HCT116 (cell line): ENCODE results near the gene PTPN1. TPM values are rescaled to one million over a fixed set of nuclear protein-coding genes. Genes with fewer than 3 reads are reported as not detected.

Experiments used
- ATAC-seq: fragments of 200-7000 bp; cut with Tn5 transposase; 2 replicates; pipeline ENCODE4 v1.9.1; 2020; ENCODE audit warnings: mild to moderate bottlenecking, moderate library complexity
- BruUV-seq: library from RNA; stranded (reverse); fragments of 400-500 nt; replicated peaks from 2 replicates; lab custom pipeline; 2021; lab: Mats Ljungman, UMichigan
- CTCF ChIA-PET: fragments of 300-600 bp; sonication (Branson Sonifier 250); formaldehyde crosslinking; loops from one replicate; lab custom pipeline; 2021; ENCODE audit warnings: antibody characterized with exemption; lab: Charles Lee
- POLR2A ChIA-PET: fragments of 300-600, 350-600 bp; sonication (Branson Sonifier 250); formaldehyde crosslinking; loops from one replicate; lab custom pipeline; 2021; ENCODE audit warnings: antibody characterized with exemption; lab: Charles Lee
- RAD21 ChIA-PET, 2 experiments: fragments of 300-600 bp; sonication (Branson Sonifier 250); formaldehyde crosslinking; loops; one replicate each; lab custom pipeline; 2023; ENCODE audit warnings: low total read pairs in 2 of 2; ENCODE audit not compliant: uncharacterized antibody in 2 of 2, unreplicated experiment in 2 of 2, low non-redundant PET in 1 of 2; lab: Charles Lee
- DNase-seq: peaks from one replicate; pipeline ENCODE4 v3.0.0-alpha.2; 2010; ENCODE audit warnings: low read depth, low spot score
- H2AFZ ChIP-seq: fragments of 200-600 bp; shearing (Covaris generic), sonication (generic); 2 replicates; pipeline ENCODE4 v1.6.1; 2017; ENCODE audit warnings: low read depth, mixed run types, mixed read lengths, antibody characterized with exemption, low read length; ENCODE audit not compliant: poor library complexity, severe bottlenecking
- H3K27ac ChIP-seq: 2 replicates; pipeline ENCODE4 v1.5.1; 2012; ENCODE audit warnings: low read depth, low read length
- H3K27me3 ChIP-seq: fragments of 200-600 bp; sonication (generic); 2 replicates; pipeline ENCODE4 v1.6.1; 2016; ENCODE audit warnings: mixed run types, low read length, mixed read lengths; ENCODE audit not compliant: insufficient read depth
- H3K36me3 ChIP-seq, 2 experiments: fragments of 200-500 bp in 1 of 2; fragments of 200-600 bp in 1 of 2; sonication (Bioruptor generic) in 1 of 2; sonication (generic) in 1 of 2; 2 replicates each; pipeline versions ENCODE4 v1.5.1 to v1.6.1; 2014 to 2016; ENCODE audit warnings: low read length in 2 of 2, inconsistent platforms in 1 of 2, mixed read lengths in 1 of 2, mixed run types in 1 of 2; ENCODE audit not compliant: insufficient read depth in 2 of 2, control insufficient read depth in 1 of 2
- H3K4me1 ChIP-seq, 2 experiments: fragments of 200-600 bp in 1 of 2; sonication (generic) in 1 of 2; 2 replicates each; pipeline versions ENCODE4 v1.5.1 to v1.6.1; 2012 to 2017; ENCODE audit warnings: low read length in 2 of 2, inconsistent platforms in 1 of 2, mild to moderate bottlenecking in 1 of 2, mixed read lengths in 1 of 2, mixed run types in 1 of 2, moderate library complexity in 1 of 2; ENCODE audit not compliant: insufficient read depth in 2 of 2, control insufficient read depth in 1 of 2
- H3K4me2 ChIP-seq: fragments of 200-600 bp; sonication (generic); 2 replicates; pipeline ENCODE4 v1.6.1; 2017; ENCODE audit warnings: mixed run types, low read length, mixed read lengths
- H3K4me3 ChIP-seq, 2 experiments: fragments of 200-600 bp in 1 of 2; sonication (generic) in 1 of 2; replicated peaks in 1 of 2; 2 replicates each; pipeline ENCODE4 v1.5.1; 2011 to 2016; ENCODE audit warnings: low read length in 2 of 2, control low read depth in 1 of 2, low read depth in 1 of 2, mild to moderate bottlenecking in 1 of 2, mixed read lengths in 1 of 2, mixed run types in 1 of 2
- H3K79me2 ChIP-seq: fragments of 200-600 bp; sonication (generic); 2 replicates; pipeline ENCODE4 v1.6.1; 2017; ENCODE audit warnings: mild to moderate bottlenecking, mixed run types, low read length, moderate library complexity, mixed read lengths; ENCODE audit not compliant: insufficient read depth
- H3K9ac ChIP-seq: fragments of 200-600 bp; sonication (generic); 2 replicates; pipeline ENCODE4 v1.6.1; 2016; ENCODE audit warnings: low read length, mixed read lengths
- H3K9me2 ChIP-seq: fragments of 200-600 bp; sonication (generic), shearing (Covaris generic); 2 replicates; pipeline ENCODE4 v1.6.1; 2017; ENCODE audit warnings: mixed run types, mild to moderate bottlenecking, moderate library complexity; ENCODE audit not compliant: insufficient read depth
- H3K9me3 ChIP-seq, 2 experiments: fragments of 200-500 bp in 1 of 2; fragments of 200-600 bp in 1 of 2; sonication (Bioruptor generic) in 1 of 2; sonication (generic) in 1 of 2; 2 replicates each; pipeline ENCODE4 v1.6.1; 2014 to 2017; ENCODE audit warnings: low read length in 2 of 2, mixed read lengths in 2 of 2, inconsistent platforms in 1 of 2, low read depth in 1 of 2, mild to moderate bottlenecking in 1 of 2, mixed run types in 1 of 2, moderate library complexity in 1 of 2; ENCODE audit not compliant: control insufficient read depth in 1 of 2, insufficient read depth in 1 of 2
- H4K20me1 ChIP-seq: fragments of 200-600 bp; sonication (generic), shearing (Covaris generic); 2 replicates; pipeline ENCODE4 v1.6.1; 2017; ENCODE audit warnings: mixed run types, mild to moderate bottlenecking, moderate library complexity; ENCODE audit not compliant: insufficient read depth
- ELF1 ChIP-seq: IDR thresholded peaks from 2 replicates; pipeline ENCODE4 v1.6.1; 2012; ENCODE audit warnings: low read depth, borderline replicate concordance
- EZH2 ChIP-seq: fragments of 200-600 bp; sonication (generic); IDR thresholded peaks from 2 replicates; pipeline ENCODE4 v1.6.1; 2017; ENCODE audit warnings: antibody characterized with exemption, mixed run types
- EZH2phosphoT487 ChIP-seq: fragments of 200-600 bp; IDR thresholded peaks from 2 replicates; pipeline ENCODE4 v1.6.1; 2018; ENCODE audit warnings: antibody characterized with exemption, borderline replicate concordance
- FOSL1 ChIP-seq: IDR thresholded peaks from 2 replicates; pipeline ENCODE4 v1.6.1; 2012; ENCODE audit warnings: low read depth
- POLR2A ChIP-seq: IDR thresholded peaks from 2 replicates; pipeline ENCODE4 v1.7.0; 2011; ENCODE audit warnings: borderline replicate concordance; ENCODE audit not compliant: insufficient read depth, insufficient read length; ENCODE audit errors: extremely low read depth
- SIN3A ChIP-seq: IDR thresholded peaks from 2 replicates; pipeline ENCODE4 v1.6.1; 2012; ENCODE audit warnings: low read depth
- SP1 ChIP-seq: IDR thresholded peaks from 2 replicates; pipeline ENCODE4 v1.6.1; 2012; ENCODE audit warnings: low read depth
- SRF ChIP-seq: IDR thresholded peaks from 2 replicates; pipeline ENCODE4 v1.6.1; 2012; ENCODE audit warnings: low read depth
- ZFX ChIP-seq: fragments of 450-650 bp; IDR thresholded peaks from 2 replicates; pipeline ENCODE4 v1.6.1; 2017
- ZNF274 ChIP-seq: fragments of 200-500 bp; sonication (Bioruptor generic); IDR thresholded peaks from 2 replicates; pipeline ENCODE4 v1.6.1; 2014; ENCODE audit warnings: mild to moderate bottlenecking, low read depth, low read length, inconsistent platforms
- intact Hi-C: fragments of 100-400 bp; cut with micrococcal nuclease; formaldehyde crosslinking; loops from 2 replicates; pipeline ENCODE4 v1.10.0; 2022
- total RNA-seq: library from RNA; stranded (reverse); gene quantifications from one replicate; pipeline ENCODE4 v1.2.1, GENCODE V29; 2021; ENCODE audit not compliant: unreplicated experiment
- TF ChIP-seq, protein P1 (sequence below): IDR thresholded peaks from 2 replicates; pipeline ENCODE4 v1.6.1; 2012
- TF ChIP-seq, protein P2 (sequence below): IDR thresholded peaks from 2 replicates; pipeline ENCODE4 v1.6.1; 2012; ENCODE audit warnings: low read depth
- TF ChIP-seq, protein P3 (sequence below): IDR thresholded peaks from 2 replicates; pipeline ENCODE4 v1.6.1; 2012
- TF ChIP-seq, protein P4 (sequence below), 3 experiments: fragments of 200-600 bp in 1 of 3; sonication (generic) in 1 of 3; IDR thresholded peaks in 2 of 3; conservative IDR thresholded peaks in 1 of 3; 2 replicates each; pipeline ENCODE4 v1.5.1; 2012 to 2017; ENCODE audit warnings: low read depth in 2 of 3, low read length in 2 of 3, antibody characterized with exemption in 1 of 3, borderline replicate concordance in 1 of 3, control low read depth in 1 of 3, mild to moderate bottlenecking in 1 of 3, mixed read lengths in 1 of 3, mixed run types in 1 of 3, moderate library complexity in 1 of 3; ENCODE audit not compliant: insufficient read depth in 1 of 3
- TF ChIP-seq, protein P5 (sequence below): IDR thresholded peaks from 2 replicates; pipeline ENCODE4 v1.6.1; 2011; ENCODE audit warnings: mild to moderate bottlenecking, low read length, moderate library complexity; ENCODE audit not compliant: insufficient replicate concordance; ENCODE audit errors: extremely low read depth

The PTPN1 gene
- total RNA-seq, 1 experiment from 2014 or later, result 47.5 TPM

DNA sequence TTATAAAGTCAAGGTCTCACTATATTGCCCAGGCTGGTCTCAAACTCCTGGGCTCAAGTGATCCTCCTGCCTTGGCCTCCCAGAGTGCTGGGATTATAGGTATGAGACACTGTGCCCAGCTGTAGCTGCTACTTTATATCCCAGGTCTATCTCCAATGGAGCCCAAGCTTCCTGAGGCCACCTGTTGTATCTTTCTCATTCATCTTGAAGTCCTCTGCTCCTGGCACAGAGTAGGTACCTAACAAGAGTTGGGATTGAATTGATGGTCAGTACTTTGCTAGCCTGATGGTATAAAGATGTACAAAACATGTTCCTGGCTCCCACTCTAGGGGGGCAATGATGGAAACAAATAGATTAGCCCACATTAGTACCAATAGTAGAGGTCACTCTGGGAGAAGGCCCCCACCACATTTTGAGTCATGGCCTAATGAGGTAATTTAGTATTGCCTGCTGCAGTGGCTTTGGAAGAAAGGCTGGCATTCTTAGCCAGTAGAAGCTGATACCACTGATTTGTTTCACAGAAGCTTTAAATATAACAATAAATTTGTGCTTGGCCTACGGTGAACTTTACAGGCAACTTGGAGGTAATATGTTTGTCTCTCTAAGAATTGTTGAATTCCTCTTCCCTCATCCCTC lies 5.4 kb downstream of the PTPN1 start:
- Histone ChIP-seq H3K9me2 (no peaks in the 10 kb centered on the region), H4K20me1 (peaks cover 11% of the 10 kb centered on the region; the same call in 1 of the 2 replicates), H2AFZ (no peak overlapping the region), H3K9me3 (no peaks in the 10 kb centered on the region), H3K4me1 (peaks cover 9 to 59% of the 10 kb centered on the region in 2 experiments; a peak in 3 of 4 replicates), H3K27ac (no peak overlapping the region), H3K27me3 (no peaks in the 10 kb centered on the region), H3K36me3 (no peaks in the 10 kb centered on the region), H3K4me3 (no peak overlapping the region), H3K9ac (no peak overlapping the region), H3K4me2 (no peak overlapping the region), H3K79me2 (peaks cover 100% of the 10 kb centered on the region)
- RAD21 ChIA-PET, result no interaction called here
- no TSS peak for BruUV-seq
- POLR2A ChIA-PET, result no interaction called here
- DNase-seq (no peak), ATAC-seq (no peak)
- TF ChIP-seq ZNF274 (no peak), SIN3A (no peak), SP1 (no peak), ZFX (no peak), POLR2A (no peak), FOSL1 (no peak), EZH2phosphoT487 (no peak), EZH2 (no peak), SRF (no peak), ELF1 (no peak)
- TF ChIP-seq, protein P1, sequence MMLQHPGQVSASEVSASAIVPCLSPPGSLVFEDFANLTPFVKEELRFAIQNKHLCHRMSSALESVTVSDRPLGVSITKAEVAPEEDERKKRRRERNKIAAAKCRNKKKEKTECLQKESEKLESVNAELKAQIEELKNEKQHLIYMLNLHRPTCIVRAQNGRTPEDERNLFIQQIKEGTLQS, result no peak
- TF ChIP-seq, protein P2, sequence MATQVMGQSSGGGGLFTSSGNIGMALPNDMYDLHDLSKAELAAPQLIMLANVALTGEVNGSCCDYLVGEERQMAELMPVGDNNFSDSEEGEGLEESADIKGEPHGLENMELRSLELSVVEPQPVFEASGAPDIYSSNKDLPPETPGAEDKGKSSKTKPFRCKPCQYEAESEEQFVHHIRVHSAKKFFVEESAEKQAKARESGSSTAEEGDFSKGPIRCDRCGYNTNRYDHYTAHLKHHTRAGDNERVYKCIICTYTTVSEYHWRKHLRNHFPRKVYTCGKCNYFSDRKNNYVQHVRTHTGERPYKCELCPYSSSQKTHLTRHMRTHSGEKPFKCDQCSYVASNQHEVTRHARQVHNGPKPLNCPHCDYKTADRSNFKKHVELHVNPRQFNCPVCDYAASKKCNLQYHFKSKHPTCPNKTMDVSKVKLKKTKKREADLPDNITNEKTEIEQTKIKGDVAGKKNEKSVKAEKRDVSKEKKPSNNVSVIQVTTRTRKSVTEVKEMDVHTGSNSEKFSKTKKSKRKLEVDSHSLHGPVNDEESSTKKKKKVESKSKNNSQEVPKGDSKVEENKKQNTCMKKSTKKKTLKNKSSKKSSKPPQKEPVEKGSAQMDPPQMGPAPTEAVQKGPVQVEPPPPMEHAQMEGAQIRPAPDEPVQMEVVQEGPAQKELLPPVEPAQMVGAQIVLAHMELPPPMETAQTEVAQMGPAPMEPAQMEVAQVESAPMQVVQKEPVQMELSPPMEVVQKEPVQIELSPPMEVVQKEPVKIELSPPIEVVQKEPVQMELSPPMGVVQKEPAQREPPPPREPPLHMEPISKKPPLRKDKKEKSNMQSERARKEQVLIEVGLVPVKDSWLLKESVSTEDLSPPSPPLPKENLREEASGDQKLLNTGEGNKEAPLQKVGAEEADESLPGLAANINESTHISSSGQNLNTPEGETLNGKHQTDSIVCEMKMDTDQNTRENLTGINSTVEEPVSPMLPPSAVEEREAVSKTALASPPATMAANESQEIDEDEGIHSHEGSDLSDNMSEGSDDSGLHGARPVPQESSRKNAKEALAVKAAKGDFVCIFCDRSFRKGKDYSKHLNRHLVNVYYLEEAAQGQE, result no peak
- TF ChIP-seq, protein P3, sequence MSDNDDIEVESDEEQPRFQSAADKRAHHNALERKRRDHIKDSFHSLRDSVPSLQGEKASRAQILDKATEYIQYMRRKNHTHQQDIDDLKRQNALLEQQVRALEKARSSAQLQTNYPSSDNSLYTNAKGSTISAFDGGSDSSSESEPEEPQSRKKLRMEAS, result no peak
- TF ChIP-seq, protein P4, sequence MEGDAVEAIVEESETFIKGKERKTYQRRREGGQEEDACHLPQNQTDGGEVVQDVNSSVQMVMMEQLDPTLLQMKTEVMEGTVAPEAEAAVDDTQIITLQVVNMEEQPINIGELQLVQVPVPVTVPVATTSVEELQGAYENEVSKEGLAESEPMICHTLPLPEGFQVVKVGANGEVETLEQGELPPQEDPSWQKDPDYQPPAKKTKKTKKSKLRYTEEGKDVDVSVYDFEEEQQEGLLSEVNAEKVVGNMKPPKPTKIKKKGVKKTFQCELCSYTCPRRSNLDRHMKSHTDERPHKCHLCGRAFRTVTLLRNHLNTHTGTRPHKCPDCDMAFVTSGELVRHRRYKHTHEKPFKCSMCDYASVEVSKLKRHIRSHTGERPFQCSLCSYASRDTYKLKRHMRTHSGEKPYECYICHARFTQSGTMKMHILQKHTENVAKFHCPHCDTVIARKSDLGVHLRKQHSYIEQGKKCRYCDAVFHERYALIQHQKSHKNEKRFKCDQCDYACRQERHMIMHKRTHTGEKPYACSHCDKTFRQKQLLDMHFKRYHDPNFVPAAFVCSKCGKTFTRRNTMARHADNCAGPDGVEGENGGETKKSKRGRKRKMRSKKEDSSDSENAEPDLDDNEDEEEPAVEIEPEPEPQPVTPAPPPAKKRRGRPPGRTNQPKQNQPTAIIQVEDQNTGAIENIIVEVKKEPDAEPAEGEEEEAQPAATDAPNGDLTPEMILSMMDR (IDR thresholded peaks at IDR 0.05 in 2 of 3, conservative IDR thresholded peaks at IDR 0.05 in 1 of 3; ENCODE audit: borderline replicate concordance in 1 of 3, insufficient read depth in 1 of 3, low read depth in 2 of 3, low read length in 2 of 3), result no peak
- TF ChIP-seq, protein P5, sequence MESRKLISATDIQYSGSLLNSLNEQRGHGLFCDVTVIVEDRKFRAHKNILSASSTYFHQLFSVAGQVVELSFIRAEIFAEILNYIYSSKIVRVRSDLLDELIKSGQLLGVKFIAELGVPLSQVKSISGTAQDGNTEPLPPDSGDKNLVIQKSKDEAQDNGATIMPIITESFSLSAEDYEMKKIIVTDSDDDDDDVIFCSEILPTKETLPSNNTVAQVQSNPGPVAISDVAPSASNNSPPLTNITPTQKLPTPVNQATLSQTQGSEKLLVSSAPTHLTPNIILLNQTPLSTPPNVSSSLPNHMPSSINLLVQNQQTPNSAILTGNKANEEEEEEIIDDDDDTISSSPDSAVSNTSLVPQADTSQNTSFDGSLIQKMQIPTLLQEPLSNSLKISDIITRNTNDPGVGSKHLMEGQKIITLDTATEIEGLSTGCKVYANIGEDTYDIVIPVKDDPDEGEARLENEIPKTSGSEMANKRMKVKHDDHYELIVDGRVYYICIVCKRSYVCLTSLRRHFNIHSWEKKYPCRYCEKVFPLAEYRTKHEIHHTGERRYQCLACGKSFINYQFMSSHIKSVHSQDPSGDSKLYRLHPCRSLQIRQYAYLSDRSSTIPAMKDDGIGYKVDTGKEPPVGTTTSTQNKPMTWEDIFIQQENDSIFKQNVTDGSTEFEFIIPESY, result no peak
- CTCF ChIA-PET, result no interaction called here
- intact Hi-C loops, result no loop called here
